ENCODE measurements around the gene INSC. TPM values are rescaled to one million over a fixed set of nuclear protein-coding genes. Genes with fewer than 3 reads are reported as not detected.

INSC gene
- total RNA-seq, 1 donor from 2014 or later, result 1.7 TPM

DNA sequence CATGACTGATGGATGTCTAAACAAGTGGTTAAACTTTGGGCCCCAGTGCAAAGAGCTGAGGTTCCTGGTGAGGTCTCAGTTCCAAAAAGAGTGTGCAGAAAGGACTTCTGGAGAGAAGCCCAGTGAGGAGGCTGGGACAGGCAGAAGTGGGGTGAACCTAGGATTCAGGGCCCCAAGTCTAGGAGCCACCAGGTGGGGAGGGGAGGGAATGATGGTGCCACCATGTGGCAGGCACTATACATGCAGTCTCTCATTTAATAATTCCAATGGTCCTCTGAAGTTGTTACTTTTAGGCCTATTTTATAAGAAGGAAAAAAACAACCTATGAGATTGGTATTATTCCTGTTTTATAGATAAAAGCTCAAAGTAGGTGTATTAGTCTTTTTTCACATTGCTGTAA lies 102.0 kb downstream of the INSC start:
- DNase-seq (ENCODE audit: low spot score), result no peak

DNA sequence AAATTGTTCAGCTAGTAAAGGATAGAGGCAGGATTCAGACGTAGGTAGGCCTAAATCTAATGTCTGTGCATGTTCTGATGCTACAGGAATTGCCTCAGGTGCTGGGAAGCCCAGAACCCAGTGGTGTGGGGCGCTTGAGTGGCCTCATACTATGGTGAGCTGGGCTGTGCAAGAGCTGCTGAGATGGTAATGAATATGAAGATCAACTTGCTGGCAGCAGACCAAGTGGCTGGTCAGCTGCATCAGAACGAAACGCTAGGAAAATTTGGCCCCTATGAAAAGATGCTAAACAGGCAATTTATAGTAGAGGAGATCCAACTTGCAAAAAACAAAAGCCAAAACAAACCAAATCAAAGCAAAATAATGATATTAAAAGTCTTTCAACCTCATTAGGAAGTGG lies 102.7 kb downstream of the INSC start:
- DNase-seq (ENCODE audit: low spot score), result no peak

DNA sequence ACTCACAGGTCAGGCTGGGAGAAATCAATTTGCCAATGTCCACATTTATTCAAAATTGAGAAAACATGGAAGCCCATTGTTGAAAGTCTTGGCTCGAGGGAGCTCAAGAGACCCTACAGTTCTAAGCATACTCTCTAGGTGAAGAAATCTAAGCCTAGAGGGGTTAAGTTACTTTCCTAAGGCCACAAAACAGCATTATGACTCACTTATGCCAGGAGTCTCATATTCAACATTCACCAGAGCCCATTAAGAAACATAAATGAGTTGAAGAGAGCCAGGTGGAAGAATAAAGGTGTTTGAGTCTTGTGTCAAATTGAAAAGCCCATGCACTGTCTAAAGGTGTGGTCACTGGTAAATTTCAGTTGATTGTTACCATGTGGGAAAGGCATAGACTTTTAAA lies 108.1 kb downstream of the INSC start:
- no peak for DNase-seq (ENCODE audit: low spot score)

DNA sequence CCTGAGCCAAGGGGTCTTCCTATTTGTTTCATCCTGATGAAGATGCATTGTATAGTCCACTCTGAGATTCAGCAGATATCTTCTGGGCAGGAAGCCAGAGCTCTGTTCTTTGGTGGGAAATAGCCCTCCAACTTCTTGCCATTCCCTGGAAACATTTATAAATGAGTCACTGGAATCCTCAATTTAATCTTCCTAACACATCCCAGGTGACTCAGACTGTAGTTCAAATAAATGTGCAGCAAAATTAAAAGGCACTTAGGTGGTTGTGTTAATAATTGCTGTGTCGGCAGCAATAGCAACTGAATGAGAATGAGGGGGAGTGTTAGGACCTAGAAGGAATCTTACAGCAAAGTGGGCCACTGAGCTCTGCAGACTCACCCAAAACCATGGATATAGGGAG lies 108.6 kb downstream of the INSC start:
- DNase-seq (ENCODE audit: low spot score), result no peak

DNA sequence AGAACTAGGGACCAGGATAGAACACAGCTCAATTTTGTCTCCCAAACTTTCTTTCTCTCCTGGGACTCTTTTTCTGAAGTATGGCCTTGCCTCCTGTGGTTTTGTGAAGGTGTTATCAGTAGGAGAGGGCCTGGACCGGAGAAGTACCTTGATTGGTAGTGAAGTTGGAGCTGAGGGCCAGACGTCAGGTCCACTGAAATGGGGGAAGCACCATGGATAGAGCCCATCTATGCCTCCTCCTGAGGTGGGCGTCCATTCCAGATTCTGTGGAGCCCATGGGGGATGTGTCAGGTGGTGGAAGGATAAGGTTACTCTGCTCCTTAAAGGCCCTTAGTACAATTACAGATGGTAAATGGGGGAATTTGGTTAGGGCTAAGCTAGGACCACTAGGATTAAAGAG lies 109.7 kb downstream of the INSC start:
- no peak for DNase-seq (ENCODE audit: low spot score)

DNA sequence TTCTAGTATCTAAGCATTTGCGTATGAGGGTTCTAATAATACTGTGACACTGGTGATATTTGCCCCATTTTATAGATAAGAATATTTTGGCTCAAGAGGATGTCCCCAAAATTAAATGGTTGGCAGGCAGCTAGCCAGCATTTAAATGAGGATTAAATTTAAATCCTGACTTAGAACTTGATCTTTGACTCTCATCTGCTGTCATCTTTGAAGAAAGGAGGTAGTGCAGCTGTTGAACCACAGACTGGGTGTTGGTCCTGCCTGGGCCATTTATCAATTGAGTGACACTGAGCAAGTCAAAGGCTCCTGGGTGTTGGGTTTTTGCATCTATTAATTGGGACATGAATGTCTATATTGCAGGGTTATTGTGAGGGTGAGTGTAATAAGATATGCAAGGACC lies 112.3 kb downstream of the INSC start:
- no peak for DNase-seq (ENCODE audit: low spot score)

DNA sequence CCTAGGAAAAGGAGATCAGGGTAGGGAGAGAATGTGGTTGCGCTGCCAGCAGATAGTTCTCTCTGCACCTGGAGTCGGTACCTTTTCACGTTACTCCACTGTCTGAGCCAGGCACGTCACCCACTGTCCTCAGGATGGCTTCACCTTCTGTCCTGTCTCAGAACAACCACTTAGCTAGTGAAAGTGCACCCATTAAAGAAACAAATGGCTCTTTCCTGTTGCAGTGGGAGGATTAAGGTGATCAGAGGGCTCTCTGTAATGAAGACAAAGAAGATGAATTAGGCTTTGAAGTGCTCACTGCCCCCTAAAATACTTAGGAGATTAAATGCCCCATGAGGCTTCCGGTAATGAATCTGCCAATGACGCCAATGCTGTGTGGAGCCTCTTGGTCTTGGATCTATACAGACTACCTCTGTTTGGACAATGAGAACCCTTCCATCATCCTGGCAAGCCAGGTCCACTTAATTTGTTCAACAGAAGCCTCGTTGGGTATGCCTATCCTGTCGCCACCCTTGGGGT lies 113.7 kb downstream of the INSC start:
- DNase-seq (ENCODE audit: low spot score), result no peak

DNA sequence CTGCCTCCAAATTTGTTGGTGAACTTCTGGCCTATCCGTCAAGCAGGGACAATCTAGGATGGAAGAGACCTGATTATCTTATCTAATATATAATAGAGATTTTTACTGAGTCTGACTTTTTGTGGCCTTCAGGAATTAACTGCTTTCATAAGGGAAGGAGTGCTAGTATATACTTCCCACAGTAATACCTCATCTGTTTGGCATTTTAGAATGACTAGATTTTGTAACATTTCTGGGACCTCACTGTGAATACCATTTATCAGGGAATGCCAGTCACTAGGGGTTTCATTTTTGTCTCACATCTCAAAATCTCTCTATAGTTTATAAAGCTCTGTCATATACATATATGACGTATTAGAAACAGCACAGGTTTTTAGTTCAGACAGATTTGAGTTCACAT lies 114.3 kb downstream of the INSC start:
- DNase-seq (ENCODE audit: low spot score), result no peak

DNA sequence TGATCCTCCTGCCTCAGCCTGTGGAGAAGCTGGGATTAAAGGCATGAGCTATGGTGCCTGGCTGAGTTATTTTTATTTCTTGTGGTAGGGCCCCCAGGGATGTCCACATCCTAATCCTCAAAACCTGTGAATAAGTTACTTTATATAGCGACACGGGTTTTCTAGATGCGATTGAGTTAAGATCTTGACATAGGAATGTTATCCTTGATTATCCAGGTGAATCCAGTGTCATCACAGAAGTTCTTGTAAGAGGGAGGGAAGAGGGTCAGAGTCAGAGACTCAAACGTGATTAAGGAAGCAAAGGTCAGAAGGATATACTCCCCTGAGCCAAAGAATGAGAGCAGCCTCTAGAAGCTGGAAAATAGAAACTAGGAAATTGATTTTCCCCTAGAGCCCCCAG lies 117.8 kb downstream of the INSC start:
- no peak for DNase-seq (ENCODE audit: low spot score)

DNA sequence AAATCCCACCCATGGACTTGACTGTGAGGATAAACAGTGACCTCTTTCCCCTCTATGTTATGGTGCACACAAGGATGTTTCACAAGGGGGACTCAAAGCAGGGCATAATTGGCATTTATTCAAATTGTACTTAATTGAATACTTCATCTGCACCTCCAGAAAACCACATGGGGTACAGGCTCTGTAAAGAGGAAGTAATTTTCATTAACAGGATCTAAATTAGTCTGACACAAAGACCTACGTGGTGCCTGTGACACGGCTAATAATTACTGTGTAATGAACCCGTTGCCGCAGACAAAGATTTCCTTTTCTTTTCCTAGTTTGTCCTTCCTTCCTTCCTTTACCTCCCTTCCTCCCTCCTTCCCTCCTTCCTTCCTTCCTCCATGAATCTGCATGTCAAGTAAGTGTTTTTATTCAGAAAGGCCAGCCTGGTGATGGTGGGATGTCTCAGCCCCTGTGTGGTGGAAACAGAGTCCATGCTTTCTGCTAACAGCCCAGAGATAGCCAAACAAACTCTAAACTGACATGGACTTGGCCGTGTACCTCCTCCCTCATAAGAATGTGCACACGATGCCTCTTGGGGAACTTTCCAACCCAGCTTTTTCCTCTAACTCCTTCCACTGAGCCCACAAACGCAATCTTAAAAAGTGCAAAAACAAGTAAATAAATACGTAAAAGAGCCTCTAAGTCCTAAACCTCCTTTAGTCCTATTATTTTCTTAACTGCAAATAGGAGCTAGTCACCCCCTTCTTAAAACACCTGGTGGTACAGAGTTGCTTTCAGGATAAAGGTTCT lies 118.8 kb downstream of the INSC start:
- no peak for DNase-seq (ENCODE audit: low spot score)

DNA sequence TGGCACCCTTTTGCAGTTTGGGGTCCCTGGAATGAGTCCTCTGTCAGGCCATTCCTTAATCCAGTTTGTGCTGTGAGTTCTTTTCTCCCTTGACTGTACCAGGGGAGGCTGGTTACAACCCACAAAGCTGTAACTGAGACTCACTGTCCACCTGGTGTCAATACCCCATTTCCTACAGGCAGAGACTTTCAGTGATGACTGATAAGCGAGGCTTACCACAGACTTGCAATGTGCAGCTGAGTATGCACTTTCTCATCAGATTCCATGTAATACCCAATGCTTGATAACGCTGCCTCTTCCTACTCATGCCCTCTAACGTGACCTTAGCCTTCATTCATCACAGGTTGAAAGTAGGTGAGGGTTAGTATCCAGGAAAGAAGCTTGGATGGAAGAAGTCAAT lies 120.1 kb downstream of the INSC start:
- no peak for DNase-seq (ENCODE audit: low spot score)

DNA sequence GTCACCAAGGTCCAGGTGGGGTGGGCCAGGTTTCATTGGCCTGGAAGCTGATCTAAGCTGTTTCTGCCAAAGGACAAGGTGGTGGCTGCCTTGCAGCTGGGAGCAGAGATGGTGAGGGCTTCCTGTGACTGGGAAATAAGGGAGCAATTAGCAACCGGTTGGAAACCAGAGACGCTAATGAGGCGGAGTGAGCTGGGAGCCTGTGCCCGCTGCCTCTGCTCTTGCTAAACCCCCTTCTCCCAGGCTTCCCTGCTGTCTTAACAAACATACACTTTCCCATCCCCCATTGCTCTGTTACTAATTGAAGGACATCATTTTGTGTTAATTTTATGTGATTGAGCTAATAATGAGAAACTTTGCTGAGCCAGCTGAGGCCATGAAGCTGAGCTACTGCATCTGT lies 121.8 kb downstream of the INSC start:
- DNase-seq (ENCODE audit: low spot score), result no peak

DNA sequence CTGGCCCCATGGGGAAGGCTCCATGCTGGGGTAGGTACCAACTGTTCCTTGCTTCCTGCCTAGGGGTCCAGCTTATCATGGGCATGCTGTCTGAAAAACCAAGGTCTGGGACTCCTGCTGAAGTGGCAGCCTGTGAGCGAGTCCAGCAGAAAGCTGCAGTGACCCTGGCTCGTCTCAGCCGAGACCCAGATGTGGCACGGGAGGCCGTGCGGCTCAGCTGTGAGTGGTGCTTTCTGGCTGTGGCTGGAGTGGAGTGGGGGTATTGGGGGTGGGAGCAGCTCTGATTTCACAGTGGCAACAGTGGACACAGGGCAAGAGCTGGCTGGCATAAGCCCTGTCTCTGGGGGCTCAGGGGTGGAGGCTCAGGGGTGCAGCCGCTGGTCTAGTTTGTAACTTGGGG lies 124.1 kb downstream of the INSC start:
- DNase-seq (ENCODE audit: low spot score), result no peak

DNA sequence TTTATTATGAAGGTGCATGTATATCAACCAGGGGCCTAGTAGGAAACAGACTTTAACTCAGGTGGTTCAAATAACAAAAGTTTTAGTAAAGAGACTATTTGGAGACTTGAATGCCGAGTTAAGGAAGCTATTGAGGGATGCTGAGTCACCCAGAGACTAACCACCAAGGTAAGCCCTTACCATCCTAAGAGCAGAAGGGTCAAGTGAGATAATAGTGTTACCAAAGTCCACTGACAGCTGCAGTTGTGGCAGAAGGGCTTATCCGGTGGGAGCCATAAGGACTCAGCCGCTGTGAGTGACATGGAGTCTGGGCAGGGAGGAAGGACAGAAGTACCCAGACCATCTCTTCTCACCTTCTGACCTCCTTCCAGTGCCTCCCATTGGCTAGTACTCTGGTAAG lies 134.0 kb downstream of the INSC start:
- no peak for DNase-seq (ENCODE audit: low spot score)

DNA sequence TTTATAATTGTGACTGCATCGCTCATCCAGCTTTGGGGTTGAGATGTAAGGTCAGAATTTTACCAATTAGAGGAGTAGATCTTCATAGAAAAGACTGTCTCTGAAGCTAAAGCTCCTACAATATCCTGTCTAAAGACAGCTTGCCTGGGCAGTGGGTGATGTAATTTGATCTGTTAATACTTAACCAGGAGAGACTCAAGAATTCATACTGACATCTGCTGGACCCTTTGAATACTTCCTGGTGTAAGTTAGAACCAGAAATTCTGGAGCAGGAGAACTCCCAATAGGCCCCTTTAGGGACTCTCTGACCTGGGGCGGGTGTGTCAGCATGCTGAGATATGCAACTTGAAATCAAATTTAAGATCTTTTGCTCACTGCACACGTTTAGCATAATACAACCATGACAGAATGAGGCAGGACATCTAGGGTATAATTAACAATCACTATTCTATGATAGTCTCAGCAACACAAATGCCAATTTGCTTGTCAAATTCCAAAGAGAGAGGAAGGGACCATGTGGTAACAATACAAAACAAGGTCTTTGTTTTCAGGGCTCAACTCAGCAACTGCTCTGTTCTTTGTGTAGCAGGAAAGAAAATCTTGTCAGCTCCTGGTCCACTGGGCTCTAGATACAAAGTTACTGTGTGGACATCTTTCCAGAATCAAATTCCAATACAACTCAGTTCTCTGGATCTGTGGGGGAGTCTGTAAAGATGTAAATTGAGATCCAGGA lies 143.9 kb downstream of the INSC start:
- DNase-seq (ENCODE audit: low spot score), result peak; percentile 44

DNA sequence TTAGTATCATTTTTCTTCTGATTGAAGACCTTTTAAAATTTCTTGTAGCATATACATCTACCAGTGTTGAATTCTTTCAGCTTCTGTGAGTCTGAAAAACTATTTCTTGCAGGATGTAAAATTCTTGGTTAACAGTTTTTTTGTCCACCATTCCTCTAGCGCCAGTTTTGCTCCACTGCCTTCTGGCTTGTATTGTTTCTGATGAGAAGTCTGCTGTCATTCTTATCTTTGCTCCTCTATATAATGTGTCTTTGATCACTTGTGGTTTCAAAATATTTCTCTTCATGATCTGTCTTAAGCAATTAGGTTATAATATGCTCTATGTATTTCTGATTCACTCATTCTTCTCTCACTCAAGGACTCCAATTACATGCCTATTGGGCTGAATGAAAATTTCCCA lies 152.3 kb downstream of the INSC start:
- DNase-seq (ENCODE audit: low spot score), result no peak

DNA sequence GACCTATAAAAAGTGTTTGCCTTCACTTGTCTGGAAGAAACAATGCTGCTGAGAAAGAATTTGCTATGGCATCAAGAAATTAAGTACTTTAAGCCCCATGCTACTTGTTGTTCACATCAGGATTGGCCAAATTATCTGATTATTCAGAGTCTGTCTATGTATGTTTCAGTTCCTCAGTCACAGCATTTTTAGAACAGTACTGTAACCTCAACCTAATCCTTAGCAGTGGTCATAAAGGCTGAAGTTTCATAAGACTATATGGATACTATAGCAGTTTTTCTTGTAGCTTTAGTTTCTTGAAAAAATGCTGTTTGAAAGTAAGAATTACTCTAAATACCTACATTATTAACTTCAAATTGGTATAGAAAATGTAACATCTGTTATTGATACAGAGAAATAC lies 153.9 kb downstream of the INSC start:
- DNase-seq (ENCODE audit: low spot score), result no peak

DNA sequence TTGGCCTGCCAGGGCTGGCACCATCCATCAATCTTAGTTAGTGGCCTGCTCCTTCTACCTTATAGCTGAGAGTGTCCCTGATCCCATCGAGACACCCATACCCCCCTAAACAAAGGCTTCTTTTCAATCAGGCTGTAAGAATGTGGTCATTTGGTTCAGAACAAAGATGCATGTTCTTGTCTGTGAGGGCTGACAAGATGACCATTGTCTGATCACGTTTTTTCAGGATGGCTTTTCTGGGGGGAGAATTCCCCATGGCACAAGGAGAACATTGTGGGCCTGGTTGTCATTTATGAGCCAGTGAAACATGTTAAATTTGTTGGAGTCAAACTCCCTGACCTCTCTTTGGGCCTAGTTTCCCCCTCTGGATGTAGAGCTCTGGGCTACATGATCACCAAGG lies 160.4 kb downstream of the INSC start:
- no peak for DNase-seq (ENCODE audit: low spot score)

DNA sequence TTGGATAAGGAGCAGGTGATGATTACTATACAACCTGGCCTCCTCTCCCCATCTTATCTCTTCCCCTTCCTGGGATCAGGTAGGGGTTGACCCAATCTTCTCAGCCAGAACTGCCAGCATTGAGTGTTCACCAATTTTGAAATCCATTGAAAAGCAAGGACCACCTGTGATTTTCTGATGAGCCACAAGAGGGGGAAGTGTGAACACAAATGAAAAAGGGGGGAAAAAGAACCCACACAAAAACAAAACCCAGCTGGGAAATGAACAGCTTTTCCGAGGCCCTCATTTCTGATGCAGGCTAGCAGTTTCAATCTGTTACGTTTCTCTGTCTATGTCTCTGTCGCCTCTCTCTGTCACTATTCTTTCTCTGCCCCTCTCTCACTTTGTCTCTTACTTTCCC lies 161.9 kb downstream of the INSC start:
- DNase-seq (ENCODE audit: low spot score), result no peak

DNA sequence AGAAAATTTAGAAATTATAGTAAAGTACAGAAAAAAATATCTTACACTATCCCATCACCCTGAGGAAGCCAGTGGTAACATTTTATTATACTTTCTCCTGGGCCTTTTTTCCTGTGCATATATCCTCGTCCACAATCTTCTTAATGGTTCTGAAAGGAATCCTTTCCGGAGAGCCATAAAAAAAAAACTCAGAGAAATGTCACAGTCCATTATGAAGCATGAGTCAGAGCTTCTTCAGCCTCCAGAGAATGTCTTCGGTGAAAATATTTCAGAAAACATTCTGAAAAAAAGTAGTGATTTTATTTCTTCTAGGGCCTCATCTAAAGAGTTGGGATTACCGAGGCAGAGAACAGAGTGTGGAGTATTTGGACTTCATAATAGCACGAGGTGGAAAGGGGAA lies 163.4 kb downstream of the INSC start:
- no peak for DNase-seq (ENCODE audit: low spot score)

DNA sequence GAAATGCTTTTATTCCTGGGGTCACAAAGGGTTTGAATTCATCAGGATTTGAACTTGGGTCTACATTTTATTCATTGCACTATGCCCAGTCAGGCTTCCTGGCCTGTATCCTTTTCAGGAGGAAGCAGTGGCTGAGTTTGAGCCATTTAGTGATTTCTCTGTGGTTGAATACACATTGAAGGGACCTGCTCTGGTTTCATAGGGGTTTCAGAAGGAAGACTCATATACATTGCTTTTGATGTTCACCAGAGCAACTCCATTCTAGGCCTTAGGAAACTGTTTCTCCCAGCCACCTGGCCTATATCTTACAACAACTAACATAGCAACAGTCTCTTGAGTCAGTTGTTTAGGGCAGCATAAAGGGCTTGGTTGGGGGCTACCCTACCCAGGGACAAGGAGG lies 165.7 kb downstream of the INSC start:
- no peak for DNase-seq (ENCODE audit: low spot score)

DNA sequence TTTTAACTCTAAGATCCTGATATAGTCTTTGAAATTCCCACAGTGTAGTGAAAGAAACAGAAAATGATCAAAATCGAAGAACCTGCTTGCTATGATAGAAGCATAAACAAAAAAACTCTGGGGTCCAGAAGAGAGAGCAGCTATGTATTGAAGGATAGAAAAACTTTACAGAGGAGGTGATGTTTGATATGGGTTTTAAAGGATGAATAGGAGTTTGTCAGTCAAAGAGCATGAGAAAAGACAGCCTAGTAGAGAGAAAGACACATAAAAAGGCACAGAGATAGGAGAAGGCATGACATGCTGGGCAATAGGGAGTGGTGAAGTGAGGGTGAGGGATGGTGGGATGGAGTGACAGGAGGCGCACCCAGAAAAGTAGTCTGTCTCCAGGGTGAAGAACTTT lies 168.0 kb downstream of the INSC start:
- DNase-seq (ENCODE audit: low spot score), result no peak

DNA sequence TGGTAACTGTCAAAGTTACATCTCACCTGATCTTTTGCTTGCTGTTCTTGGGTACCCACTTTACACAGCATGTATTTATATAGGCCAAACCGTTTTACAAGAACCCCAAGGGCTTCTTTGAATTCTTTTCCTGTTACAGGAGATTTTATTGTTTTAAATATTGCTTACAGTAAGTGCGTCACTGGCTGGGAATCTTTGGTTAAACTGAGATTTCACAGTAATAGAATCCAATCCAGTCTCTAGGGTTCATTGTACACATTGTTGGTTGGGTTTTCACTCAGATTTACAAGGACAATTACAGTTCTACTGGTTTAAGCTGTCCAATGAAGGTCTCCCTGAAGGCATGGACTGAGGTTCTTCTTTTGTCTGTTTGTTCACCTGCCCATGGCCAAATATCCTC lies 171.7 kb downstream of the INSC start:
- DNase-seq (ENCODE audit: low spot score), result no peak

Data from ureter (tissue), 1 donor.